ENCODE results near the gene FLT1.

The FLT1 gene

DNA sequence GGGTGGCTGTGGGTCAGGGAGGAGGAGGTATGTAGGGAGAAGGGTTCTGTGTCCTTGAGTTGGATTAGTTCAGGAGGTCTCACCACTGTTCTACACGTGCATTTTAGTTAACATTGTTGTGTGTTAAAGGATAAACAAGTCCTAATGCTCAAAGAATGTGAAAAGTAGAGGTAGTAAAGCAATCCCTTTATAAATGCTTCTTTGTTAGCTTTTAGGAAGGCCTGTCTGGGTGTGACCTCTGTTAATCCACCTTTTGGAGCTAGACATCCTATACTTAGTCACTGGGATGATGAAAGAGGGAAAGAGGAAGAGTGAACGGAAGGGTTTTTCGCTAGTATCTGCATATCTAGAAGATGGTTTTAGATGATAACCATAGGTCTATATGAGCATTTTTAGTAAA lies 42.2 kb upstream of the FLT1 start:
- no peak for DNase-seq (ENCODE audit: low spot score)
- TF ChIP-seq, protein P1, sequence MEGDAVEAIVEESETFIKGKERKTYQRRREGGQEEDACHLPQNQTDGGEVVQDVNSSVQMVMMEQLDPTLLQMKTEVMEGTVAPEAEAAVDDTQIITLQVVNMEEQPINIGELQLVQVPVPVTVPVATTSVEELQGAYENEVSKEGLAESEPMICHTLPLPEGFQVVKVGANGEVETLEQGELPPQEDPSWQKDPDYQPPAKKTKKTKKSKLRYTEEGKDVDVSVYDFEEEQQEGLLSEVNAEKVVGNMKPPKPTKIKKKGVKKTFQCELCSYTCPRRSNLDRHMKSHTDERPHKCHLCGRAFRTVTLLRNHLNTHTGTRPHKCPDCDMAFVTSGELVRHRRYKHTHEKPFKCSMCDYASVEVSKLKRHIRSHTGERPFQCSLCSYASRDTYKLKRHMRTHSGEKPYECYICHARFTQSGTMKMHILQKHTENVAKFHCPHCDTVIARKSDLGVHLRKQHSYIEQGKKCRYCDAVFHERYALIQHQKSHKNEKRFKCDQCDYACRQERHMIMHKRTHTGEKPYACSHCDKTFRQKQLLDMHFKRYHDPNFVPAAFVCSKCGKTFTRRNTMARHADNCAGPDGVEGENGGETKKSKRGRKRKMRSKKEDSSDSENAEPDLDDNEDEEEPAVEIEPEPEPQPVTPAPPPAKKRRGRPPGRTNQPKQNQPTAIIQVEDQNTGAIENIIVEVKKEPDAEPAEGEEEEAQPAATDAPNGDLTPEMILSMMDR (IDR thresholded peaks at IDR 0.05; ENCODE audit: extremely low read depth, missing control alignments): no peak

DNA sequence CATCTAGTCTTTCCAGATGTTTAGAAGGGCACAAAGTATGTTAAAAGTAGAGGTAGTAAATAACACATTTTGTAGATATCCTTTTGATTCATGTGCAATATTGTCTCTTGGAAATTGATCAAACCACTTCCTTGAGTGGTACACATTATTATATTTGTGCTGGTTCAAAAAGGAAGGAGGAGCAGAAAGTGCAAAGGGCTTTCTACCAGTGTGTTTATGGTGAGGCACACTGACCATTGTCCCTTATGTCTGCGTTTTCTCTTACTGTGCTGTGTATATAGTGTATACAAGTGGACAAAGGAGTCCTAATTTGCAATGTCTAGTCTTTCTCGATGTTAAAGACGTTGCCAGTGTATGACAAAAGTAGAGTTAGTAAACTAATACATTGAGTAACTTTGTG lies 41.4 kb upstream of the FLT1 start:
- no peak for DNase-seq (ENCODE audit: low spot score)
- TF ChIP-seq, protein P1 (IDR thresholded peaks at IDR 0.05; ENCODE audit: extremely low read depth, missing control alignments): no peak

- DNase-seq (ENCODE audit: low spot score): no peak
- TF ChIP-seq, protein P1 (IDR thresholded peaks at IDR 0.05; ENCODE audit: extremely low read depth, missing control alignments): no peak
These were observed 40.8 kb upstream of the FLT1 start for GRCh38 chr13:28535734-28536133.

- DNase-seq (ENCODE audit: low spot score): no peak
- TF ChIP-seq, protein P1 (IDR thresholded peaks at IDR 0.05; ENCODE audit: extremely low read depth, missing control alignments): no peak
These were observed 39.9 kb upstream of the FLT1 start for GRCh38 chr13:28534801-28535200.

- TF ChIP-seq, protein P1 (IDR thresholded peaks at IDR 0.05; ENCODE audit: extremely low read depth, missing control alignments): no peak
- DNase-seq (ENCODE audit: low spot score): no peak
These were observed 39.3 kb upstream of the FLT1 start for GRCh38 chr13:28534210-28534609.

GRCh38 chr13:28533441-28534166 lies 38.7 kb upstream of the FLT1 start:
- TF ChIP-seq, protein P1 (IDR thresholded peaks at IDR 0.05; ENCODE audit: extremely low read depth, missing control alignments): no peak

GRCh38 chr13:28533125-28533436 lies 38.2 kb upstream of the FLT1 start:
- TF ChIP-seq, protein P1 (IDR thresholded peaks at IDR 0.05; ENCODE audit: extremely low read depth, missing control alignments): no peak
- no peak for DNase-seq (ENCODE audit: low spot score)

More at GRCh38 chr13:28533441-28534166, 38.7 kb upstream of the FLT1 start:
- DNase-seq (ENCODE audit: low spot score): no peak
